H1 (cell line): ENCODE measurements around the gene TBK1. TPM values are rescaled to one million over a fixed set of nuclear protein-coding genes. Genes with fewer than 3 reads are reported as not detected.

Source experiments
- CTCF ChIA-PET: fragments of 300-600 bp; sonication (Branson Sonifier 250); formaldehyde crosslinking; loops from one replicate; lab custom pipeline; 2021; ENCODE audit not compliant: partially characterized antibody; lab: Charles Lee
- POLR2A ChIA-PET: fragments of 300-600 bp; sonication (Branson Sonifier 250); formaldehyde crosslinking; loops from one replicate; lab custom pipeline; 2021; ENCODE audit warnings: inconsistent platforms; ENCODE audit not compliant: partially characterized antibody; lab: Charles Lee
- DNase-seq, 2 experiments: peaks; one replicate each; pipeline versions ENCODE4 v3.0.0 to v3.0.0-alpha.2; 2010 to 2022; ENCODE audit warnings: low spot score in 2 of 2, low read depth in 1 of 2, mixed read lengths in 1 of 2
- FAIRE-seq: peaks from 2 replicates; lab custom pipeline; 2011; peaks lifted over from hg19 to GRCh38; lab: Jason Lieb, UNC
- H2AFZ ChIP-seq: 2 replicates; pipeline ENCODE4 v1.8.1; 2012; ENCODE audit warnings: low read length, inconsistent platforms
- H2AK5ac ChIP-seq: 2 replicates; pipeline ENCODE4 v1.6.1; 2013; ENCODE audit warnings: low read depth, low read length
- H2BK120ac ChIP-seq: replicated peaks from 2 replicates; pipeline ENCODE3; 2013; ENCODE audit warnings: low read depth, low read length, inconsistent platforms
- H2BK12ac ChIP-seq: 2 replicates; pipeline ENCODE4 v1.6.1; 2013; ENCODE audit warnings: low read depth, low read length
- H2BK15ac ChIP-seq: 2 replicates; pipeline ENCODE4 v1.6.1; 2013; ENCODE audit warnings: low read length
- H2BK20ac ChIP-seq: 2 replicates; pipeline ENCODE4 v1.6.1; 2013; ENCODE audit warnings: low read length
- H2BK5ac ChIP-seq: 2 replicates; pipeline ENCODE4 v1.6.1; 2013; ENCODE audit warnings: low read depth, low read length
- H3K14ac ChIP-seq: 2 replicates; pipeline ENCODE4 v1.6.1; 2013; ENCODE audit warnings: inconsistent platforms; ENCODE audit not compliant: insufficient read length
- H3K18ac ChIP-seq: 2 replicates; pipeline ENCODE4 v1.6.1; 2013; ENCODE audit warnings: low read length; ENCODE audit errors: extremely low read depth
- H3K23ac ChIP-seq: 2 replicates; pipeline ENCODE4 v1.6.1; 2013; ENCODE audit warnings: inconsistent platforms; ENCODE audit not compliant: insufficient read length
- H3K23me2 ChIP-seq: 2 replicates; pipeline ENCODE4 v1.6.1; 2013; ENCODE audit warnings: low read depth, low read length
- H3K27ac ChIP-seq: 2 replicates; pipeline ENCODE4 v1.6.1; 2011; ENCODE audit warnings: low read depth, low read length, inconsistent platforms
- H3K27me3 ChIP-seq, 4 experiments: replicated peaks in 1 of 4; 1 replicate in 1 of 4; 2 replicates in 3 of 4; pipeline versions ENCODE4 v1.6.1 to v1.8.1; 2011 to 2013; ENCODE audit warnings: low read length in 3 of 4, mild to moderate bottlenecking in 3 of 4, inconsistent platforms in 2 of 4, mixed read lengths in 2 of 4, moderate library complexity in 1 of 4; ENCODE audit not compliant: control insufficient read depth in 3 of 4, insufficient read depth in 3 of 4; ENCODE audit errors: extremely low read depth in 1 of 4
- H3K36me3 ChIP-seq, 4 experiments: 2 replicates each; pipeline versions ENCODE4 v1.6.1 to v1.8.1; 2011 to 2013; ENCODE audit warnings: mild to moderate bottlenecking in 4 of 4, low read length in 3 of 4, moderate library complexity in 2 of 4, control low read depth in 1 of 4, inconsistent platforms in 1 of 4; ENCODE audit not compliant: insufficient read depth in 4 of 4, control insufficient read depth in 2 of 4
- H3K4ac ChIP-seq: replicated peaks from 2 replicates; pipeline ENCODE3; 2013; ENCODE audit warnings: low read length, low read depth, mixed read lengths, inconsistent platforms; ENCODE audit not compliant: insufficient read length
- H3K4me1 ChIP-seq, 4 experiments: replicated peaks in 1 of 4; 1 replicate in 1 of 4; 2 replicates in 3 of 4; pipeline versions ENCODE4 v1.6.1 to v1.8.1; 2011 to 2013; ENCODE audit warnings: low read length in 3 of 4, inconsistent platforms in 2 of 4, mixed read lengths in 1 of 4; ENCODE audit not compliant: insufficient read depth in 4 of 4, control insufficient read depth in 3 of 4
- H3K4me2 ChIP-seq, 2 experiments: 2 replicates each; pipeline versions ENCODE4 v1.6.1 to v1.8.1; 2011 to 2013; ENCODE audit warnings: low read depth in 2 of 2, low read length in 2 of 2, control low read depth in 1 of 2, inconsistent platforms in 1 of 2, mild to moderate bottlenecking in 1 of 2; ENCODE audit not compliant: insufficient read depth in 1 of 2
- H3K4me3 ChIP-seq, 4 experiments: fragments of 200-600, 300-600 bp in 1 of 4; sonication (generic), shearing (Covaris generic), sonication (Bioruptor Twin) in 1 of 4; 2 replicates each; pipeline versions ENCODE4 v1.5.1 to v1.8.1; 2011 to 2016; ENCODE audit warnings: low read length in 4 of 4, low read depth in 3 of 4, control low read depth in 2 of 4, inconsistent platforms in 2 of 4, mild to moderate bottlenecking in 2 of 4, mixed read lengths in 1 of 4, moderate library complexity in 1 of 4; ENCODE audit not compliant: insufficient read depth in 2 of 4; ENCODE audit errors: extremely low read depth in 1 of 4
- H3K56ac ChIP-seq: replicated peaks from 2 replicates; pipeline ENCODE3; 2013; ENCODE audit warnings: low read depth, mild to moderate bottlenecking, mixed read lengths, low read length, inconsistent platforms; ENCODE audit not compliant: insufficient read length
- H3K79me1 ChIP-seq: 2 replicates; pipeline ENCODE4 v1.6.1; 2013; ENCODE audit warnings: low read depth, low read length, control low read depth
- H3K79me2 ChIP-seq, 2 experiments: 2 replicates each; pipeline versions ENCODE4 v1.6.1 to v1.8.1; 2012 to 2013; ENCODE audit warnings: low read length in 2 of 2, mild to moderate bottlenecking in 2 of 2, inconsistent platforms in 1 of 2; ENCODE audit not compliant: insufficient read depth in 2 of 2, control insufficient read depth in 1 of 2
- H3K9ac ChIP-seq, 4 experiments: replicated peaks in 1 of 4; 1 replicate in 1 of 4; 2 replicates in 3 of 4; pipeline versions ENCODE4 v1.6.1 to v1.8.1; 2011 to 2013; ENCODE audit warnings: low read depth in 3 of 4, low read length in 3 of 4, control low read depth in 2 of 4, mild to moderate bottlenecking in 2 of 4, moderate library complexity in 2 of 4, inconsistent platforms in 1 of 4; ENCODE audit errors: extremely low read depth in 1 of 4
- H3K9me3 ChIP-seq, 2 experiments: 2 replicates each; pipeline versions ENCODE4 v1.6.1 to v1.8.1; 2012 to 2013; ENCODE audit warnings: mild to moderate bottlenecking in 2 of 2, moderate library complexity in 2 of 2, control low read depth in 1 of 2, inconsistent platforms in 1 of 2, low read depth in 1 of 2, low read length in 1 of 2, mixed read lengths in 1 of 2; ENCODE audit not compliant: insufficient read depth in 2 of 2
- H4K20me1 ChIP-seq, 2 experiments: replicated peaks in 1 of 2; 2 replicates each; pipeline versions ENCODE3 to v1.8.1; 2011 to 2013; ENCODE audit warnings: inconsistent platforms in 2 of 2, low read length in 2 of 2, mild to moderate bottlenecking in 1 of 2; ENCODE audit not compliant: insufficient read depth in 2 of 2, control insufficient read depth in 1 of 2
- H4K5ac ChIP-seq: 2 replicates; pipeline ENCODE4 v1.6.1; 2013; ENCODE audit warnings: low read length, low read depth, mixed read lengths, inconsistent platforms; ENCODE audit not compliant: insufficient read length
- H4K8ac ChIP-seq: 2 replicates; pipeline ENCODE4 v1.8.0; 2013; ENCODE audit warnings: mild to moderate bottlenecking, moderate library complexity, low read length, inconsistent platforms; ENCODE audit not compliant: insufficient read depth; ENCODE audit errors: extremely low read depth
- H4K91ac ChIP-seq: replicated peaks from 2 replicates; pipeline ENCODE3; 2013; ENCODE audit warnings: low read length, mixed read lengths, inconsistent platforms; ENCODE audit not compliant: insufficient read length
- EP300 ChIP-seq, 2 experiments: IDR thresholded peaks; 1 replicate in 1 of 2; 2 replicates in 1 of 2; pipeline ENCODE4 v1.6.1; 2011 to 2012; ENCODE audit warnings: low read depth in 2 of 2, low read length in 2 of 2, mild to moderate bottlenecking in 2 of 2, borderline replicate concordance in 1 of 2, inconsistent platforms in 1 of 2, moderate library complexity in 1 of 2
- POLR2AphosphoS5 ChIP-seq: IDR thresholded peaks from 2 replicates; pipeline ENCODE4 v1.6.1; 2011; ENCODE audit warnings: low read depth, low read length
- RNF2 ChIP-seq: fragments of 200-900, 300-1000 bp; sonication (generic); IDR thresholded peaks from 2 replicates; pipeline ENCODE4 v1.7.1; 2016; ENCODE audit warnings: borderline replicate concordance, low read depth, mild to moderate bottlenecking, antibody characterized with exemption, low read length; ENCODE audit not compliant: poor library complexity, severe bottlenecking; ENCODE audit errors: missing control alignments
- WGBS, 2 experiments: shearing (Covaris generic) in 1 of 2; methylation state at CpG; one replicate each; pipeline versions ENCODE4 v1.1.6 to v1.1.7; 2013 to 2015; ENCODE audit warnings: low lambda C conversion rate in 2 of 2, mixed read lengths in 2 of 2, inconsistent platforms in 1 of 2, low coverage in 1 of 2, missing lambda C conversion rate in 1 of 2; ENCODE audit not compliant: insufficient replicate concordance in 2 of 2, insufficient coverage in 1 of 2, insufficient read length in 1 of 2; ENCODE audit errors: extremely low coverage in 1 of 2, missing lambda C conversion rate in 1 of 2; 5-methylcytosine and 5-hydroxymethylcytosine counted together
- polyA plus RNA-seq, 7 experiments: library from polyadenylated mRNA; depleted of rRNA in 3 of 7; stranded (reverse) in 5 of 7; unstranded in 2 of 7; fragments of >200 nt in 5 of 7; fragments of 200-250 nt in 2 of 7; gene quantifications; 1 replicate in 5 of 7; 2 replicates in 1 of 7; 4 replicates in 1 of 7; pipeline versions ENCODE4 v1.2.1 to v1.2.3, GENCODE V29; 2011 to 2013; ENCODE audit warnings: missing spikeins in 2 of 7, mixed read lengths in 2 of 7
- total RNA-seq: library from RNA; stranded (reverse); fragmentation: NEBNext Ultra II Directional; extraction: Animal tissue kit (Norgen Biotek cat#: 25700); gene quantifications from 2 replicates; pipeline ENCODE4 v1.2.1, GENCODE V29; 2021

Gene TBK1
- total and polyA plus RNA-seq, 2 of the 8 experiments (the other 6 are each of a cell fraction or from before 2014, with no cell fraction given): 5.3 to 20.4 TPM

DNA sequence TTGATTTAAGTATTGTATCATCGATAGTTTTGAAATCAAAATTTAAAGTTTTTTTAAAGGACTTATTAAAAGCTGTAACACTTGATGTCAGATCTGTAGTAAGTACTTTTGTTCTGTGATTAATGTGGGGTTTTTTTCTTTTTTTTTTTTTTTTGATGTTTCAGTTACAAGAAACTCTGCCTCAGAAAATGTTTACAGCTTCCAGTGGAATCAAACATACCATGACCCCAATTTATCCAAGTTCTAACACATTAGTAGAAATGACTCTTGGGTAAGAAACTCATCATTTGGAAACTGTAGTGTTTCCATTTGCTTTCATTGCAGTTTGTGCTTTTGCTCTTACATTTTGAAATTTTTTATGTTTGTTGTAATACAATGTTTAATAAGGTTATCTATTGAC lies 45.6 kb downstream of the TBK1 start:
- H2BK15ac ChIP-seq: no peak overlapping the region
- FAIRE-seq (no peak), DNase-seq (no peak)
- no peak overlapping the region for H2AFZ ChIP-seq
- no peak overlapping the region for H3K9ac ChIP-seq
- no peak overlapping the region for H3K18ac ChIP-seq
- H3K27ac ChIP-seq: no peak overlapping the region
- H3K56ac ChIP-seq: no peak overlapping the region
- peaks cover 2 to 56% (median 19%) of the 10 kb centered on the region in 4 experiments; a peak in 6 of 8 replicates for H3K36me3 ChIP-seq
- no peak overlapping the region for H4K5ac ChIP-seq
- no peaks in the 10 kb centered on the region for H3K23me2 ChIP-seq
- no peak overlapping the region for H3K23ac ChIP-seq
- no peaks in the 10 kb centered on the region for H3K9me3 ChIP-seq
- H2BK20ac ChIP-seq: no peak overlapping the region
- no peak overlapping the region for H4K8ac ChIP-seq
- H3K4me2 ChIP-seq: no peak overlapping the region
- no peak overlapping the region for H3K14ac ChIP-seq
- H3K79me2 ChIP-seq: no peaks in the 10 kb centered on the region
- no peak overlapping the region for H2BK5ac ChIP-seq
- POLR2A ChIA-PET: no interaction called here
- 97% methylated on average over 1 of the region's 1 CpG; no CpG with 5 or more reads in 1 of the 2 experiments for WGBS, 2 experiments
- no peaks in the 10 kb centered on the region for H4K20me1 ChIP-seq
- H3K4ac ChIP-seq: no peak overlapping the region
- H2AK5ac ChIP-seq: no peak overlapping the region
- H3K4me3 ChIP-seq: no peak overlapping the region
- no peaks in the 10 kb centered on the region for H3K27me3 ChIP-seq
- no peaks in the 10 kb centered on the region for H3K4me1 ChIP-seq
- H3K79me1 ChIP-seq: no peaks in the 10 kb centered on the region
- no peak overlapping the region for H4K91ac ChIP-seq
- no peak overlapping the region for H2BK12ac ChIP-seq
- no peak overlapping the region for H2BK120ac ChIP-seq
- CTCF ChIA-PET: interaction anchor here (0.7 to 0.9 kb wide), 2 partner anchors 20 to 43 kb away, joined by 3 to 5 read pairs; no protein-coding TSS in a partner anchor
- TF ChIP-seq RNF2 (no peak), POLR2AphosphoS5 (no peak), EP300 (IDR thresholded peaks at IDR 0.05; ENCODE audit: borderline replicate concordance in 1 of 2, low read depth in 2 of 2, low read length in 2 of 2) (no peak)
